ENCODE measurements around the gene PLAC8L1. TPM values are rescaled to one million over a fixed set of nuclear protein-coding genes. Genes with fewer than 3 reads are reported as not detected.

The PLAC8L1 gene, protein sequence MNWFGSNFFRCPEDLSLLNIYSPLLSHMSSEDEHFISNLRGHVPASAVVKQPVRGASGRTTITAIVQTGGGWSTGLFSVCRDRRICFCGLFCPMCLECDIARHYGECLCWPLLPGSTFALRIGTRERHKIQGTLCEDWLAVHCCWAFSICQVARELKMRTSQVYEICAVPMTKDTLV
- 0.26 TPM in 1 of 5 replicates, not detected in the others for total RNA-seq (2022; extraction: Qiagen RNA extraction; ENCODE audit: low read depth)

DNA sequence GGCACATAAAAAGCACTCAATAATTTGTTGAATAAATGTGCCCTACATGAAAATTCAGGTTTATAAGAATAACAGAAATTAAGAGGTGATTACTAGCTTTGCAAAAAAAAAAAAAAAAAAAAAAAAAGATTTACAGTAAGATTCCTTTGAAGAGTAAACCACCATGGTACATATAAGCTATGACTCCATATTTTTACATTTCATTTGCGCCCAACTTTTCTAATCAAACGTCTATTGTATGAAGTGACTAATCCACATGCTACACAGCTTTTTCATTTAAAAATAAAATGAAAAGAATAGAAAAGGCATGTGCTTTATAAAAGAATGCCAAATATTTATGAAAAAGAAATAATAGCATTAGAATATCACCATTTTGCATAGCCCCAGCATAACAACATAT is at the start of gene PLAC8L1:
Gene PLAC8L1 (minus strand): TSS at position 101 of the 400 bp plus-strand sequence. CDS start 1,266 bp downstream, outside the sequence.

Other genes with a start within 250 kb of the PLAC8L1 start
- not detected in 5 replicates for gene GRXCR2, start 232.6 kb downstream of the PLAC8L1 start, total RNA-seq (2022; extraction: Qiagen RNA extraction; ENCODE audit: low read depth)
- gene SH3RF2, start 169.0 kb downstream of the PLAC8L1 start, total RNA-seq (2022; extraction: Qiagen RNA extraction; ENCODE audit: low read depth): 2.5 to 3.8 TPM (median 3.6 TPM) in 5 replicates
- gene LARS1, start 77.1 kb upstream of the PLAC8L1 start, total RNA-seq (2022; extraction: Qiagen RNA extraction; ENCODE audit: low read depth): 51.7 to 60.5 TPM (median 58.4 TPM) in 5 replicates
- 8.4 to 13.8 TPM (median 11.7 TPM) in 5 replicates for gene RBM27, start 98.0 kb upstream of the PLAC8L1 start, total RNA-seq (2022; extraction: Qiagen RNA extraction; ENCODE audit: low read depth)
- 0.07 to 0.30 TPM (median 0.13 TPM) in 5 replicates for gene POU4F3, start 233.3 kb upstream of the PLAC8L1 start, total RNA-seq (2022; extraction: Qiagen RNA extraction; ENCODE audit: low read depth)